NCI-H345 treated with DMSO at 0.1 percent for 48 hours (cell line): ENCODE results near the gene DCUN1D1.

Source experiments
- DNase-seq: peaks from one replicate; lab custom pipeline; 2025; ENCODE audit not compliant: unreplicated experiment; lab: John Stamatoyannopoulos, UW

DCUN1D1 gene

DNA sequence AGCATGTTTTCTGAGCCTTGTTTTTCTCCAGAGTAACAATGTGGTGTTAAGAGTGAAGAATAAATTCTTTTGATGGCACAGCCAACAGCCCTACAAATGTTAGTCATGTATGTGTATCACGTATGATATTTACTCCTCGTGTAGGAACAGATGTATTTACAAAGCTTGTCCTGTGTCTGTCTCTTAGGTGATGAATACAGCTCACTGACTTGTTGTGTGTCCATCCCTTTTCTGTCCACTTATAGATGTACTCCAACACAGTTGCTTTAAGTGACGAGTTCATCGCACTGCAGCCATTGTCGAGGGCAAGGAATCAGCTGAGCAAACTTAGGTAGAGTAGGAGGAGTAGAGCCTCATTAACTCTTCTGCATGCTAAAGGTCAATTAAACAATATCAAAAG is 78.1 kb downstream of the DCUN1D1 start:
- no peak for DNase-seq

DNA sequence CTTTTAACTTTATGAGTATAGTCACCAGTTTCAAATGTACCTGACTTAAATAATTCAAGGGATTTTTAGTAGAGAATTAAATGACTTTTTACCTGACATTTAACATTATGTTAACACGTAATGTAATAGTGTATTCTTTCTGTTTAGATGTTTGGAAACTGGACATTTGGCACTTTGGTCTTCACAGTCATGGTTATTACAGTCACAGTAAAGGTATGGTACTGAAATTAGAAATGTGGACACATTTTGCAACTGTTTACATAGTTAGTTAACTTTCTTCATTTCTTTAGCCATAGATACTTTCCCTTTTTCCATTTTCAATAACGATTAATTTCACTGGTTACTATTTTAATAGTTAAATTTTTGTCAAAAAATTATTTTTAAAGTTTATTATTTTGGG is 83.8 kb downstream of the DCUN1D1 start:
- no peak for DNase-seq

DNA sequence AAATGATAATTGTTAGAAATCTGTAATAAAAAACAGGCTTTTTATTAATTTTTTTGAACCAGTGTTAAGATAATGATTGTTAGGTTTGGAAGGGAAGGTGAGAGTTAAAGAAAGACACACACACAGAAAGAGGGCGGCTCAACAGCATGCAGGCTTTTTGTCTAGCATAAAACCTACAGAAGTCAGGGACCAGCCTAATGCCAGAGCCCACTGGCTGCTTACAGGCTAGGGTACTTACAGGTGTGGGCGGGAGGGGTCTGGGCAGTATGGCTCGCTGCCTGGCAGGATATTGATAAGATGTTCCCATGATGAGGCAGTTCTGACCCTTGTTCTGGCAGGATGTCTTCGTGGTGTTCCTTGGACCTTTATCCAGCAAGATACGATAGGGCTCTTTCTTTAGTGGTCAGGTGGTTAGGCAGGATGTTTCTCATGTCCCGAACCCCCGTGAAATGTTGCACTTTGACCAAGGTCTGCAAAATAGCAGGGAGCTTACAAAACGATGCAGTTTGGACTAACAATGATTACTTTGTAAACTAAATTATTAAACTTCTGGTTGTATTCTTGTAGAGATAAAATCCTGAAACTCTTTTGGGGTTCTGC is 84.7 kb downstream of the DCUN1D1 start:
- no peak for DNase-seq

DNA sequence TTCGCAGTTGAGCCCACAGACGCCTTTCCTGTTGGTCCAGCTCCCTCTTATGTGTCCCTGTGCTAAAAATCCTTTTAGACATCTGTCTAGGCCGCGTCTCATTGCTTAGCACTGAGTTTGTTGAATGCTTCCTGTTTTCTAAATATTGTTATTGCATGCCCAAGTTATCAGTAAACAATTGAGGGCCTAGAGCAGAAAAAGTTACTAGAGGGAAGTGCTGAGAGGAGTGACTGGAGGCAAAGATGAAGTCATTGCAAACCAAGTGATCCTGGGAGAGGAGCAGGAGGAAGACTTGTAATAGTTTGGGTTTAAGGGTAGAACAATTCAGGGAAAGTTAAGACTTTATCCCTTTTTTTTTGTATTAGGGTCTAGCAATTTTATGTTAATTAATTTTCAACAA is 88.1 kb downstream of the DCUN1D1 start:
- DNase-seq: no peak

DNA sequence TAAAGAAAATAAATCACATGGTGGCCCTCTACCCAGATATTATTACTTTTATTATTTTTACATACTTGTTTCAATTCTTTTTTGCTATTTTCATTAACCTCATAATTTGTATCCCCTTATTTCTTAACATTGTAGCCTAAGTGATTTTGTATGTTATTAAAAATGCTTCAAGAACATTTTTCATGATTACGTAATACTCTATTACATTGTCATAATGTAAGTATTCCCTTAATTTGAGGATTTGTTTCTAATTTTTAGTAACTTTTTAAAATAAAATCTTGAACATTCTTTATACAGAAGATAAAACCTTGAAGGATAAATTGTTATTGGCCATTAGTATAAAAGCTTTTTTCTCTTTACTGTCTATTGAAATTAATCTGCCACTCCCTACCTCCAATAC is 89.0 kb downstream of the DCUN1D1 start:
- no peak for DNase-seq

DNA sequence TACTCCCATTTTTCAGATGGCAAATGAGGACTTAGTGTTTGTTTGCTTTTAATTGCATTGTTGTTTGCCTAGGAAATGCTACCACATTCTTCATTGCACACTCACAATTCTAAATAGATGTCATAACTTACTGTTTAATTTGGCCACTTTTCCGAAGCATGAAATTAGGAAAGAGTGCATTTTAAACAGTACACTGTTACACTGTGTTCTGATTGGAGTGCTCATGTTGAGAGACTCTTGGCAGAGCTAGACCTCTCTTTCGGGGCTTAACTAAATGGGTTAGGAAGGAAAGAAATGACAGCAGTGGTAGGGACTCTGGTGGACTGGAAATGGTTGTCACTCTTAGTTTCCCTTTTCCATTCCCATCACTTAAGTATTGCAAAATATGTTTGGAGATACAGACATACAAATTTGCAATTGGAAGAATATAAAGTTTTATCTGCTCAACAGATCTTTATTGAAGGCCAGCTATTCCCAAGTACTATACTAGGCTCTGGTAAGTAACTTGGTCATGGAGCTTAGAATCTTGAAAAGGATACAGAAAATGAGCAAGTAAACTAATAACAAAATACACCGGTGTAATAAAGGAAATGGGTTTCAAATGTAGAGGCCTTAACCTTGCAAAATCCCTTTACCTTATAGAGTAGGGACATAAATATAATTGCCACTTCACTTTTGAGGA is 90.2 kb downstream of the DCUN1D1 start:
- DNase-seq: no peak
